ENCODE measurements around the gene ST3GAL5.

GRCh38 chr2:85831735-85832134 is 57.1 kb downstream of the ST3GAL5 start:
- TF ChIP-seq CTCF (IDR thresholded peaks at IDR 0.05) (no peak), POLR2A (IDR thresholded peaks at IDR 0.05) (no peak)

Measured in adrenal gland (tissue), 5 donors.